HL-60 (cell line): ENCODE results near the gene NBEAL2.

Source experiments
- DNase-seq, 2 experiments: peaks; one replicate each; pipeline ENCODE4 v3.0.0-alpha.2; 2010 to 2020; ENCODE audit warnings: low read depth in 1 of 2, low spot score in 1 of 2
- H3K27ac ChIP-seq: fragments of 250-450 bp; sonication (Bioruptor Pico); replicated peaks from 2 replicates; pipeline ENCODE4 v1.5.1; 2020; ENCODE audit warnings: mild to moderate bottlenecking, moderate library complexity
- H3K27me3 ChIP-seq: fragments of 250-450 bp; sonication (Bioruptor Pico); 2 replicates; pipeline ENCODE4 v1.5.1; 2021; ENCODE audit warnings: mild to moderate bottlenecking, moderate library complexity; ENCODE audit not compliant: insufficient read depth, poor library complexity, severe bottlenecking
- H3K4me3 ChIP-seq: replicated peaks from 2 replicates; pipeline ENCODE4 v1.5.1; 2011; ENCODE audit warnings: mild to moderate bottlenecking, control low read depth, low read length; ENCODE audit not compliant: insufficient read depth
- CTCF ChIP-seq: IDR thresholded peaks from one replicate; pipeline ENCODE4 v1.5.1; 2011; ENCODE audit warnings: low read length, control low read depth, inconsistent platforms; ENCODE audit not compliant: insufficient read depth
- GABPA ChIP-seq: IDR thresholded peaks from 2 replicates; pipeline ENCODE4 v1.6.1; 2012; ENCODE audit warnings: low read depth
- POLR2AphosphoS5 ChIP-seq: IDR thresholded peaks from 2 replicates; pipeline ENCODE4 v1.6.1; 2012; ENCODE audit warnings: low read depth
- REST ChIP-seq: IDR thresholded peaks from 2 replicates; pipeline ENCODE4 v1.6.1; 2012; ENCODE audit warnings: low read depth; ENCODE audit not compliant: insufficient replicate concordance
- SPI1 ChIP-seq: IDR thresholded peaks from 2 replicates; pipeline ENCODE4 v1.6.1; 2012; ENCODE audit warnings: low read depth, mild to moderate bottlenecking, borderline replicate concordance

Gene NBEAL2

GRCh38 chr3:46959161-46959511 is 20.3 kb upstream of the NBEAL2 start:
- Histone ChIP-seq H3K27ac (peak overlapping the region; percentile 15; the same call in 1 of the 2 replicates), H3K27me3 (no peaks in the 10 kb centered on the region), H3K4me3 (no peak overlapping the region)
- no peak for DNase-seq
- TF ChIP-seq REST (no peak), CTCF (no peak), POLR2AphosphoS5 (no peak), GABPA (no peak), SPI1 (no peak)

DNA sequence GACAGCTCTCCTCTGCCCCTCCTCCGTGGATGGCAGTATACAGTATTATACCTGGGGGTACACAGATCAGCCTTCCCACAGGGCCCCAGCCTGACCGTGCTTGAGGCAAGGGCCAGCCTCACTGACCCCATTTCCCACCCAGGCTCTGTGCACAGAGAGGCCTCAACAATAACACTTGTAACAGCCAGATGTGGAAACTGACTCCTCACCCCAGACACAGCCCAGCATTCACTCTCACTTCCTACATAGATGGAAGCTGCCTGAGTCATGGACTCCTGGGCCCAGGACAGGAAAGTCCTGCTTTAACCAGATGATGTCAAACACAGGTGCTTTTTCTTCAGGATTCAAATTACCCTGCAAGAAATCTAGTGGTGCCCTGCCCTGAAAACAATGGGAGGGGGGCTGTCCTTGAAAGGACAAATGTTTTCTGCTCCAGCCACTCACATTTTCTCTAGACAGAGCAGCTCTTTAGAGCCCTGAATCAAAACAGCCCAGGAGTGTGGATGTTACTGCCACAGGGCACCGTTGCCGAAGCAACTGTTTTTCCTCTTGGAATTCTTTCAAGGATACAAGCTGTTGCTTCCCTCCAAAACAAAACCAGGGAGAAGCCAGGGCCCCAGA is 19.3 kb upstream of the NBEAL2 start:
- H3K4me3 ChIP-seq, result no peak overlapping the region
- H3K27me3 ChIP-seq, result no peaks in the 10 kb centered on the region
- 0 out of 2 replicates have a peak overlapping the region, but pooled peaks have one; percentile 3 for H3K27ac ChIP-seq
- TF ChIP-seq REST, result no peak
- no peak for TF ChIP-seq GABPA
- TF ChIP-seq CTCF, result no peak
- TF ChIP-seq SPI1, result no peak
- TF ChIP-seq POLR2AphosphoS5, result no peak
- DNase-seq, result no peak

GRCh38 chr3:46960835-46961234 is 18.6 kb upstream of the NBEAL2 start:
- no peaks in the 10 kb centered on the region for H3K27me3 ChIP-seq
- 0 out of 2 replicates have a peak overlapping the region, but pooled peaks have one; percentile 3 for H3K27ac ChIP-seq
- TF ChIP-seq CTCF, result no peak
- no peak for TF ChIP-seq SPI1
- TF ChIP-seq GABPA, result no peak
- TF ChIP-seq REST, result no peak
- no peak for TF ChIP-seq POLR2AphosphoS5
- H3K4me3 ChIP-seq, result no peak overlapping the region
- no peak for DNase-seq
